Subcutaneous adipose tissue (tissue), 4 donors: Measurements from ENCODE around the gene FAM53B. TPM values are rescaled to one million over a fixed set of nuclear protein-coding genes. Genes with fewer than 3 reads are reported as not detected.

ENCODE experiments used
- CTCF ChIP-seq: fragments of 450-650 bp; IDR thresholded peaks from one replicate; pipeline ENCODE4 v1.5.1; 2016; ENCODE audit warnings: low read depth, mild to moderate bottlenecking, control low read depth, antibody characterized with exemption, moderate library complexity
- total RNA-seq, 4 donors: library from RNA; depleted of rRNA; stranded (reverse); fragments of >200 nt; gene quantifications; one replicate each; pipeline ENCODE4 v1.1.0, GENCODE V29; 2016

Gene FAM53B
- total RNA-seq, 4 donors from 2014 or later: 13.5 to 39.2 (median 29.5) TPM

DNA sequence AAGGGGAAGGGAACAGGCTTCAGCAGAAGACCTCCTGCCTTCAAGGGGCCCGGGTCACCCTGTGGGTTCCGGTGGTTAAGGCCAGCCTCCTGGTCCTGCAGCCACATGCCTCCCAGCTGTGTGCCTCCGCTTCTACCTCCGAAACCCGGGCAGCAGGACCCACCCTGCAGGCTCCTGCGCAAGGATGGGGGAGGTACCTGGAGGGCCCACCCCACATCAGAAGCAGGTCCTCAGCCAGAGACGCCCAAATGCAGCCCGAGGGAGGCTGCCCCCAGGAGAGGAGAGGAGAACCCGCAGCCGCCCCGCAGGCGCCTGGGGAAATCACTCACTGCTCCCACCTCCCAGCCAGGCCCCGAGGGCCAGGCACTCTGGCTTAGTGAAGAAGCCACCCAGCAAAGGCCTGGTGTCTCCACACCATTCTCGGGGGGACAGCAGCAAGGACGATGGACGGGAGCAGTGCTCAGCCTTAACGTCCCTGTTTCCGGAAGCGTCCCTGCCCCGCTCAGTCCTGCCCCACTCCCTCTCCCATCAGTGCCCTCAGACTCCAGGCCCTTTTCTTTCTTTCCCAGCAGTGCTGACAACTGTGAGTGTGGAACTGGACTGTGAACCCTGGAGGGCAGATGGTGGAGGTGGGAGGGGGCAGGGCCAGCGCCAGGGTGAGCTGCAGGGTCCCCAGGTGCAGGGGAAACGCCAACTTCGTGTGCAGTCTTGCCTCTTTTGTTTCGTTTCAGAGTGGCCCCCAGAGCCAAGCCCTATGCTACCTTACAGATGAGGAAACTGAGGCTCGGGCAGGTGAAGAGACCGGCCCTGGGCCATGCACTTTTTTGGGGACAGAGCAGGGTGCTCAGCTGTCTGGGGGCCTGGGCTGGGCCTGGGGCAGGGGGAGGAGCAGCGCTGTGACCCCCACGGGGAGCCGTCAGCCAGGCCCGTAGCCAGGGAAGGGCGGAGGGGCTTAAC, 138.0 kb downstream of the FAM53B start:
- TF ChIP-seq CTCF: no peak

DNA sequence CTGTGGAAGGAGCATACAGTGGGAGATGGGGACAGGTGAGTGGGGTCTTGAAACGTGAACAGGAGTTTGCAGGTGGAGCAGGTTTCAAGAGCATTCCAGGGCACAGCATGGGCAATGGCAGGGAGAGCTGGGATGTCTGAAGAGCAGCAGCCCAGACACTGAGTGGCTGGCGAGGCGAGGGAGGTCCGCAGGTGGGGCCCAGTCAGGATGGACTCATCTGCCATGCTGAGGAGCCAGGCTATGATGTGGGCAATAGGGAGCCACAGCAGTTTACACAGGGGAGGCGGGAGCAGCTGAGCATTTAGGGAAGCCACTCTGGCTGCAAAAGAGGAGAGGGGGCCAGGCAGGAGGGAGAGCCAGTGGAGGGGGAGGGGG, 138.7 kb downstream of the FAM53B start:
- TF ChIP-seq CTCF: no peak

DNA sequence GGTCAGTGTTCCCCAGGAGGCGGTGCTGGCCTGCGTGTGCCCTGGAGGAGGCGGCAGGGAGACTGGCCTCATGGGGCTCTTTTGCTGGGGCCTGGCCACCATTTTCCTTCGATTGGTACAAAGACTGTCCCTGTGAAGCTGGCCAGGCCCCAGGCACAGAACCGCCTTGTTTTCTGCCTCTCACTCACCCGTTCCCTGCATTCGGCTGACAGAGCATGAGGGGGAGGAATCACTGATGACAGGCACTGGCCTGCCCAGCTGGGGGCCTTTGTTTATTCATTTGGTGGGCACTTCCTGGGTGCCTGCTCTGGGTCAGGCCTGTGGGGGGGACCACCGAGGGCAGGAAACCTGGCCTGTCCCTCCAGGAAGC, 139.2 kb downstream of the FAM53B start:
- no peak for TF ChIP-seq CTCF

DNA sequence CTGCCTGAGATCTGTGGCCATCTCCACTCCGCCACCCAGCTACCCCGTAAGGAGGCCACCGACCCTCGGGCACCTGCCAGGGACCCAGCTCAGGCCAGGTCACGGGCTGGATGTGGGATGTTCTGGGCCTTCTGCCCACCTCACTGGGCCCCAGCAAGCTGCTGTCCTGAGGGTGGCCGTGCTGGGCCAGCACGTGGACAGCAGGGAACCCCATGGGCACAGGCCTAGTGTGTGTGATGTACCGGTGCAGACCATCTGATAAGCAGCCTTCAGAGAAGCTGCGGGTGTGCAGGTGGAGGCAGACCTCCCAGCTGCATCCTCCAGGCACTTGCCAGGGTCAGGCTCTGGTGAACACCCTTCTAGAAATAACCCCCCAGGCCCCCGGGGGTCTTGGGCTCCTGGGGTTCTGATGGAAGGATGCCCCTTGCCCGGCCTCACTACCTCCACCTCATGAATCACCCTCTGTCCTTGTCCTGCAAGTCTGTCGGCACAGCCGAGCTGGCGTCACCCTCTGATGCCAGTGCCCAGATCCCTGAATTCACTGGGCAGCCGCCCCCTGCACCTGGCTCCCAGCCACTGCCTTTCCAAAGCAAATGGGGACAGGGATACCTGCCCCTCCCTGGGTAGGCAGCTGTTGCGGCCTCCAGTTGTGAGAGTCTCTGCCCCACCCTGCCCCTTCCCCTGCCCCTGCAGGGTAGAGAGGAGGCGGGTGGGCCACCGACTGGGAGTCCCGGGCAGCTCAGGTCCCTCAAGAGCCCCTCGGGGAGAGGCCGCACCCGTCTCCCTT, 139.8 kb downstream of the FAM53B start:
- TF ChIP-seq CTCF: no peak

GRCh38 chr10:124603376-124604213, 140.6 kb downstream of the FAM53B start:
- no peak for TF ChIP-seq CTCF

- TF ChIP-seq CTCF: no peak
Observed at GRCh38 chr10:124602646-124603365, 141.4 kb downstream of the FAM53B start.
